ENCODE measurements around the gene EP400.

GRCh38 chr12:131928080-131928710 lies 21.5 kb upstream of the EP400 start:
- TF ChIP-seq POLR2A (IDR thresholded peaks at IDR 0.05) (no peak), CTCF (IDR thresholded peaks at IDR 0.05) (no peak)
